Heart left ventricle (tissue), 16 donors: ENCODE measurements around the gene ABCC1. TPM values are rescaled to one million over a fixed set of nuclear protein-coding genes. Genes with fewer than 3 reads are reported as not detected.

Experiments used
- ATAC-seq, 4 donors: fragments of 200-7000 bp; cut with Tn5 transposase; one replicate each; pipeline ENCODE4 v1.9.1; 2020 to 2022; ENCODE audit warnings: moderate library complexity in 4 of 4, mild to moderate bottlenecking in 3 of 4, moderate number of reproducible peaks in 1 of 4
- DNase-seq, 5 donors: peaks; one replicate each; pipeline ENCODE4 v3.0.0-alpha.2; 2020
- H3K27ac ChIP-seq, 12 donors: fragments of 200-600 bp; sonication (generic) in 4 of 12; one replicate each; pipeline versions ENCODE4 v1.5.0 to v1.8.0; 2016 to 2022; ENCODE audit warnings: mild to moderate bottlenecking in 2 of 12
- H3K27me3 ChIP-seq, 9 donors: fragments of 200-600 bp; sonication (generic) in 2 of 9; one replicate each; pipeline versions ENCODE4 v1.5.1 to v1.8.0; 2016 to 2022; ENCODE audit warnings: mild to moderate bottlenecking in 3 of 9
- H3K36me3 ChIP-seq, 9 donors: fragments of 200-600 bp; sonication (generic) in 2 of 9; one replicate each; pipeline versions ENCODE4 v1.5.0 to v1.8.0; 2018 to 2022; ENCODE audit warnings: mild to moderate bottlenecking in 2 of 9
- H3K4me1 ChIP-seq, 12 donors: fragments of 200-600 bp; sonication (generic) in 4 of 12; one replicate each; pipeline versions ENCODE4 v1.5.0 to v1.8.0; 2016 to 2022; ENCODE audit warnings: mild to moderate bottlenecking in 3 of 12
- H3K4me3 ChIP-seq, 12 donors: fragments of 200-600 bp; sonication (generic) in 4 of 12; one replicate each; pipeline versions ENCODE4 v1.5.0 to v1.8.0; 2017 to 2022; ENCODE audit warnings: mild to moderate bottlenecking in 9 of 12, moderate library complexity in 4 of 12
- H3K9me3 ChIP-seq, 12 donors: fragments of 200-600 bp; sonication (generic) in 4 of 12; one replicate each; pipeline versions ENCODE4 v1.5.0 to v1.8.0; 2016 to 2022; ENCODE audit warnings: mild to moderate bottlenecking in 1 of 12
- CTCF ChIP-seq, 12 donors: fragments of 200-600 bp; sonication (generic) in 4 of 12; IDR thresholded peaks; one replicate each; pipeline versions ENCODE4 v1.5.0 to v1.8.0; 2018 to 2022; ENCODE audit warnings: antibody characterized with exemption in 12 of 12, mild to moderate bottlenecking in 5 of 12
- POLR2A ChIP-seq, 2 donors: fragments of 450-650 bp; IDR thresholded peaks; one replicate each; pipeline ENCODE4 v1.6.1; 2017; ENCODE audit warnings: antibody characterized with exemption in 2 of 2, mild to moderate bottlenecking in 2 of 2, moderate library complexity in 2 of 2
- WGBS, 4 donors: extraction: QIAGEN DNeasy Blood & Tissue Kit in 2 of 4; methylation state at CpG; one replicate each; pipeline versions ENCODE4 v1.1.5 to v1.1.7; 2013 to 2018; 5-methylcytosine and 5-hydroxymethylcytosine counted together
- intact Hi-C, 10 donors: fragments of 100-400 bp; cut with DNase I; formaldehyde crosslinking; loops; one replicate each; pipeline versions ENCODE4 v1.11.1 to v1.14.2; 2022
- polyA plus RNA-seq, 2 donors: library from polyadenylated mRNA; stranded (reverse); fragments of 200-250 nt; gene quantifications; one replicate each; pipeline ENCODE4 v1.2.3, GENCODE V29; 2013
- total RNA-seq, 9 donors: library from RNA; depleted of rRNA in 2 of 9; stranded (reverse); fragments of >200 nt in 2 of 9; fragmentation: NEBNext Ultra II Directional in 3 of 9; extraction: Animal tissue kit (Norgen Biotek cat#: 25700) in 3 of 9; gene quantifications; one replicate each; pipeline versions ENCODE4 v1.1.0 to v1.2.4, GENCODE V29; 2016 to 2023
- donor health status: ischemic (EF 13 %, LVEDD 7.1; RV severe dilation, severe dysfunction).
- donor health status: healthy with polysubstance abuse.
- donor health status: DM: no; HTN: yes; CAD: no.
- donor health status: DM: no; HTN: no; CAD: no.
- donor health status: ischemic (EF 25% LVEDD 6.9; RV normal size, moderate dysfunction).
- donor health status: ischemic (EF 25% LVEDD 5.7; RV mildly dilated, moderate dysfunction).
- donor health status: healthy.
- donor health status: DM: yes; HTN: yes; CAD: no.
- donor health status: ischemic (EF 35%, LVEDD 5.7; RV mildly dilated, moderate dysfunction).
- donor health status: nonischemic (EF 11% LVEDD 7.7; RV severe dilation, severe dysfunction).
- donor health status: DM: yes; HTN: yes; CAD: no.
- donor health status: PGD.
- donor health status: ischemic (EF 29% LVEDD 5.4; RV normal size, mild dysfunction).
- donor health status: nonischemic (EF 23%, LVEDD 6.1; RV moderate dilation, normal function).

Gene ABCC1
- total and polyA plus RNA-seq, 11 donors: 8.1 to 28.0 (median 22.4) TPM

DNA sequence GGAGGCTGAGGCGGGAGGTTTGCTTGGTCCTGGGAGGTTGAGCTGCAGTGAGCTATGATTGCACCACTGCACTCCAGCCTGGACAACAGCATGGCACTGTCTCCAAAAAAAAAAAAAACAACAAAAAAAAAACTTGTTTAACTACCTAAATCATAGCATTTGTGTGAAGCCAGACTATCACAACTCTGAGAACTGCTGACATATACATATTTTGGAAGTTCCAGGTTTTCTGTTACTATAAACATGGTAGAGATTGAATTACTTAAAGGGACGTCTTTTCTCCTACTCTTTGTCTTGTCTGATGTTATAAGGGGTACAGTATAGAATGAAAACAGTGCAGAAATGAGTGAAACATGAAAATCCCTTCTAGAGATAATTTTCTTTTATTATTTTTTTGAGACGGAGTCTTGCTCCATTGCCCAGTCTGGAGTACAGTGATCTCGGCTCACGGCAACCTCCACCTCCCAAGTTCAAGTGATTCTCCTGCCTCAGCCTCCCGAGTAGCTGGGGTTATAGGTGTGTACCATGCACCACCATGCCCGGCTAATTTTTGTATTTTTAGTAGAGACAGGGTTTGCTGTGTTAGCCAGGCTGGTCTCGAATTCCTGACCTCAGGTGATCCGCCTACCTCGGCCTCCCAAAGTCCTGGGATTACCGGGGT is 18.4 kb downstream of the ABCC1 start:
- ATAC-seq (no peak), DNase-seq (no peak)
- intact Hi-C loops: no loop called here
- WGBS, 4 donors: 93 to 97% (median 97%) methylated on average over 11 of the region's 11 CpGs
- H3K36me3 ChIP-seq: peaks cover 0 to 5% (median 0%) of the 10 kb centered on the region in 9 donors
- H3K27ac ChIP-seq: no peak overlapping the region
- peaks cover 0 to 32% (median 16%) of the 10 kb centered on the region in 12 donors for H3K4me1 ChIP-seq
- no peak overlapping the region for H3K4me3 ChIP-seq
- peaks cover 0 to 20% (median 1%) of the 10 kb centered on the region in 12 donors for H3K9me3 ChIP-seq
- no peaks in the 10 kb centered on the region for H3K27me3 ChIP-seq
- TF ChIP-seq CTCF (IDR thresholded peaks at IDR 0.05): no peak
- TF ChIP-seq POLR2A (IDR thresholded peaks at IDR 0.05): no peak

GRCh38 chr16:15970202-15970601 is 20.8 kb downstream of the ABCC1 start:
- H3K4me3 ChIP-seq: no peak overlapping the region
- ATAC-seq (peak in 1 of 4 donors; percentile 49), DNase-seq (no peak)
- peaks cover 0 to 5% (median 0%) of the 10 kb centered on the region in 9 donors for H3K36me3 ChIP-seq
- H3K9me3 ChIP-seq: peaks cover 0 to 21% (median 1%) of the 10 kb centered on the region in 12 donors
- TF ChIP-seq POLR2A (IDR thresholded peaks at IDR 0.05): no peak
- TF ChIP-seq CTCF (IDR thresholded peaks at IDR 0.05): no peak
- H3K27me3 ChIP-seq: no peaks in the 10 kb centered on the region
- 88 to 96% (median 95%) methylated on average over 3 of the region's 3 CpGs for WGBS, 4 donors
- peaks cover 0 to 34% (median 19%) of the 10 kb centered on the region in 12 donors for H3K4me1 ChIP-seq
- intact Hi-C loops: no loop called here
- H3K27ac ChIP-seq: no peak overlapping the region

DNA sequence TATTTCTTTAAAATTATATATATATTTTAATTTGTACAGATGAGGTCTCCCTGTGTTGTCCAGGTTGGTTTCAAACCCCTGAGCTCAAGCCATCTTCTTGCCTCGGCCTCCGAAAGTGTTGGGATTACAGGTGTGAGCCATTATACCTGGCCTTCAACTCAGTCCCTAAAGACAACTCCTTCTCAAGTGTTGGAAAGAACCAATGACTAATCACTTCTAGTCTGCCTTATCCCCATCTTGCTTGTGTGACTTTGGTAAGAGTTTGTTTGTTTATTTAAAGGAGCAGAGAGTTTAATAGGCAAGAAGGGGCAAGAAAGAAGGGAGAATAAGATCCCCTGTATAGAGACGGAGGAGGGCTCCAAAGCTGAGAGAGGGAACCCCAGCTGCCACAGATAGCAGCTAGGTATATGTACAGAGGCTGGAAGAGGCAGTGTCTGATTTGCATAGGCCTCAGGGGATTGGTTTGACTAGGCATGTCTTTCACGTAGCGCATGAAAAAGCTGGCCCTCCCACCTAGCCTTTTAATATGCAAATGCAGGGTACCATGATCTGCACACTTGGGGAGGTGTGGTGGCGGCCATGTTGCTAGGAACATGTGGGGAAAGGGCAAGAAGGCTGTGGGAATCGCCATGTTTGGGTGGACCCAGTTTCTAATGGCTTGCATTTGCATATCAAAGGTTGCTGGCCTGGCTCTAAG is 21.5 kb downstream of the ABCC1 start:
- no peak for ATAC-seq
- DNase-seq: no peak
- intact Hi-C loops: no loop called here
- Histone ChIP-seq H3K27me3 (no peaks in the 10 kb centered on the region), H3K4me1 (peaks cover 0 to 41% (median 19%) of the 10 kb centered on the region in 12 donors), H3K36me3 (peaks cover 0 to 5% (median 0%) of the 10 kb centered on the region in 9 donors), H3K9me3 (peaks cover 0 to 21% (median 1%) of the 10 kb centered on the region in 12 donors), H3K27ac (no peak overlapping the region), H3K4me3 (no peak overlapping the region)
- TF ChIP-seq CTCF (IDR thresholded peaks at IDR 0.05) (no peak), POLR2A (IDR thresholded peaks at IDR 0.05) (no peak)
- 89 to 95% (median 94%) methylated on average over 7 of the region's 7 CpGs for WGBS, 4 donors

DNA sequence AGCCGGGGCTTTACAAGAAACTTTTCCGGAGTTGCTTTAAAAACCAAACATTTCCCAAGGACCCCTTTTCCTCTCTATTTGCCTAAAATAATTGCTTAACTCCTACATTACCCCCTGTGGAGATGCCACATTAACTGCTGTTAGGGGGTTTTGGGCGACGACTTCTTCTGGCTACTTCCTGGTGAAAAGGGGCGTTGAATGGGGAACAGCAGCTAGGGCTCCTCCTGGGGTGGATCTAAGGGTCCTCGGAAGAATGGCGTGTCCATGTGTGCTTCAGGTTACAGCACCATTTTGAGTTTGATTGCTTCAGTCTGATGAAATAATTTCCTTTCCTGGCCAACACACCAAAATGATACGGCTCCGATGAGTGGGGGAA is 22.0 kb downstream of the ABCC1 start:
- H3K4me1 ChIP-seq: peaks cover 0 to 41% (median 22%) of the 10 kb centered on the region in 12 donors
- peaks cover 0 to 5% (median 0%) of the 10 kb centered on the region in 9 donors for H3K36me3 ChIP-seq
- H3K27ac ChIP-seq: no peak overlapping the region
- 87 to 92% (median 90%) methylated on average over 9 of the region's 9 CpGs for WGBS, 4 donors
- ATAC-seq (no peak), DNase-seq (no peak)
- no peak overlapping the region for H3K4me3 ChIP-seq
- H3K9me3 ChIP-seq: peaks cover 0 to 21% (median 1%) of the 10 kb centered on the region in 12 donors
- no peaks in the 10 kb centered on the region for H3K27me3 ChIP-seq
- TF ChIP-seq CTCF (IDR thresholded peaks at IDR 0.05): no peak
- no peak for TF ChIP-seq POLR2A (IDR thresholded peaks at IDR 0.05)
- intact Hi-C loops: no loop called here
